Measurements from ENCODE around the gene OR5H15.

GRCh38 chr3:98172621-98173020, 6.1 kb downstream of the OR5H15 start:
- TF ChIP-seq E2F2 (CRISPR knock-in tag; IDR thresholded peaks at IDR 0.05; ENCODE audit: borderline replicate concordance) (no peak), SNAPC4 (CRISPR knock-in tag; IDR thresholded peaks at IDR 0.05) (no peak), CTCF (CRISPR knock-in tag; IDR thresholded peaks at IDR 0.05) (no peak), KDM6A (CRISPR knock-in tag; IDR thresholded peaks at IDR 0.05; ENCODE audit: low read depth) (no peak), ZNF746 (CRISPR knock-in tag; IDR thresholded peaks at IDR 0.05) (no peak), JUNB (CRISPR knock-in tag; IDR thresholded peaks at IDR 0.05; ENCODE audit: borderline replicate concordance) (no peak)
